Parathyroid adenoma (tissue), 2 donors: ENCODE measurements around the gene HOXB7.
A peak's percentile ranks its signal among the peaks of the same experiment; 100 is the strongest.

ENCODE experiments used
- H2AFZ ChIP-seq: fragments of 300-600 bp; sonication (generic); one replicate; pipeline ENCODE4 v1.7.0; 2017; ENCODE audit warnings: antibody characterized with exemption, mild to moderate bottlenecking
- H3K27ac ChIP-seq: fragments of 300-600 bp; sonication (generic); one replicate; pipeline ENCODE4 v1.7.0; 2017
- H3K27me3 ChIP-seq: fragments of 300-600 bp; sonication (generic); one replicate; pipeline ENCODE4 v1.7.0; 2017; ENCODE audit warnings: low read length; ENCODE audit not compliant: control insufficient read depth, insufficient read depth
- H3K36me3 ChIP-seq: fragments of 300-600 bp; sonication (generic); one replicate; pipeline ENCODE4 v1.7.0; 2017; ENCODE audit warnings: low read length; ENCODE audit not compliant: control insufficient read depth, insufficient read depth
- H3K4me1 ChIP-seq: fragments of 300-600 bp; sonication (generic); one replicate; pipeline ENCODE4 v1.7.0; 2017; ENCODE audit warnings: control low read depth
- H3K4me2 ChIP-seq: fragments of 300-600 bp; sonication (generic); one replicate; pipeline ENCODE4 v1.7.0; 2017; ENCODE audit warnings: low read length
- H3K4me3 ChIP-seq: fragments of 300-600 bp; sonication (generic); one replicate; pipeline ENCODE4 v1.7.0; 2017; ENCODE audit warnings: low read depth, low read length
- H3K79me2 ChIP-seq: fragments of 300-600 bp; sonication (generic); one replicate; pipeline ENCODE4 v1.7.0; 2017; ENCODE audit warnings: control low read depth
- H3K9ac ChIP-seq: fragments of 300-600 bp; sonication (generic); one replicate; pipeline ENCODE4 v1.7.0; 2017; ENCODE audit warnings: mild to moderate bottlenecking
- H3K9me3 ChIP-seq: fragments of 300-600 bp; sonication (generic); one replicate; pipeline ENCODE4 v1.7.0; 2017; ENCODE audit warnings: low read length; ENCODE audit not compliant: control insufficient read depth
- CTCF ChIP-seq: fragments of 300-600 bp; sonication (generic); IDR thresholded peaks from one replicate; pipeline ENCODE4 v1.7.0; 2017; ENCODE audit warnings: antibody characterized with exemption, mild to moderate bottlenecking
- donor health status: primary hyperparathyroidism.

HOXB7 gene

GRCh38 chr17:48615963-48616716 lies 5.3 kb upstream of the HOXB7 start:
- Histone ChIP-seq H3K27me3 (peaks cover 27% of the 10 kb centered on the region), H3K4me1 (no peaks in the 10 kb centered on the region), H3K79me2 (no peaks in the 10 kb centered on the region), H3K4me2 (no peak overlapping the region), H3K9me3 (no peaks in the 10 kb centered on the region), H3K27ac (no peak overlapping the region), H3K9ac (no peak overlapping the region), H3K4me3 (no peak overlapping the region), H2AFZ (no peak overlapping the region), H3K36me3 (no peaks in the 10 kb centered on the region)
- no peak for TF ChIP-seq CTCF

GRCh38 chr17:48615047-48615962 lies 4.5 kb upstream of the HOXB7 start, which contains the start of gene HOXB8:
TSS of gene HOXB8 (minus strand) at chr17:48615292. CDS start at chr17:48614704, 588 bp downstream.
- no peak for TF ChIP-seq CTCF
- H3K4me3 ChIP-seq: no peak within 1 kb of the TSS
- H3K27ac ChIP-seq: no peak within 1 kb of the TSS
- H3K79me2 ChIP-seq: no peaks in the 10 kb centered on the region
- H3K4me1 ChIP-seq: no peaks in the 10 kb centered on the region
- no peaks in the 10 kb centered on the region for H3K9me3 ChIP-seq
- H3K27me3 ChIP-seq: peaks cover 23% of the 10 kb centered on the region
- H2AFZ ChIP-seq: no peak within 1 kb of the TSS
- no peaks in the 10 kb centered on the region for H3K36me3 ChIP-seq
- no peak within 1 kb of the TSS for H3K9ac ChIP-seq
- no peak within 1 kb of the TSS for H3K4me2 ChIP-seq

GRCh38 chr17:48613862-48614694 lies 3.3 kb upstream of the HOXB7 start:
- Histone ChIP-seq H3K4me2 (no peak overlapping the region), H2AFZ (no peak overlapping the region), H3K27ac (no peak overlapping the region), H3K79me2 (no peaks in the 10 kb centered on the region), H3K9me3 (no peaks in the 10 kb centered on the region), H3K27me3 (peaks cover 32% of the 10 kb centered on the region), H3K9ac (no peak overlapping the region), H3K4me3 (no peak overlapping the region), H3K36me3 (no peaks in the 10 kb centered on the region), H3K4me1 (no peaks in the 10 kb centered on the region)
- TF ChIP-seq CTCF: no peak

- Histone ChIP-seq H3K27ac (no peak overlapping the region), H3K36me3 (no peaks in the 10 kb centered on the region), H3K79me2 (no peaks in the 10 kb centered on the region), H3K9me3 (no peaks in the 10 kb centered on the region), H3K9ac (no peak overlapping the region), H3K27me3 (peaks cover 32% of the 10 kb centered on the region), H3K4me3 (peak overlapping the region; percentile 30), H2AFZ (no peak overlapping the region), H3K4me2 (no peak overlapping the region), H3K4me1 (no peaks in the 10 kb centered on the region)
- no peak for TF ChIP-seq CTCF
Measured at GRCh38 chr17:48612854-48613691, 2.3 kb upstream of the HOXB7 start.
